Measurements from ENCODE around the gene FOXL2.

The FOXL2 gene

GRCh38 chr3:138960417-138960852 is 13.5 kb upstream of the FOXL2 start:
- H3K4me3 ChIP-seq (ENCODE audit: low read length), result peak overlapping the region; percentile 14
- DNase-seq (ENCODE audit: low read depth), result no peak
- TF ChIP-seq CTCF (conservative IDR thresholded peaks at IDR 0.05; ENCODE audit: low read depth, low read length), result no peak

GRCh38 chr3:138950701-138951100 is 3.8 kb upstream of the FOXL2 start:
- DNase-seq (ENCODE audit: low read depth), result no peak
- TF ChIP-seq CTCF (conservative IDR thresholded peaks at IDR 0.05; ENCODE audit: low read depth, low read length), result no peak
- H3K4me3 ChIP-seq (ENCODE audit: low read length), result no peak overlapping the region

GRCh38 chr3:138950006-138950644 is 3.2 kb upstream of the FOXL2 start:
- peak overlapping the region; percentile 11 for H3K4me3 ChIP-seq (ENCODE audit: low read length)
- TF ChIP-seq CTCF (conservative IDR thresholded peaks at IDR 0.05; ENCODE audit: low read depth, low read length), result no peak
- no peak for DNase-seq (ENCODE audit: low read depth)

GRCh38 chr3:138949445-138950005 is 2.6 kb upstream of the FOXL2 start:
- H3K4me3 ChIP-seq (ENCODE audit: low read length), result peak overlapping the region; percentile 11
- TF ChIP-seq CTCF (conservative IDR thresholded peaks at IDR 0.05; ENCODE audit: low read depth, low read length), result no peak
- no peak for DNase-seq (ENCODE audit: low read depth)

- no peak for DNase-seq (ENCODE audit: low read depth)
- H3K4me3 ChIP-seq (ENCODE audit: low read length), result no peak overlapping the region
- no peak for TF ChIP-seq CTCF (conservative IDR thresholded peaks at IDR 0.05; ENCODE audit: low read depth, low read length)
Observed at GRCh38 chr3:138949002-138949418, 2.1 kb upstream of the FOXL2 start.

GRCh38 chr3:138948371-138949001 is 1.5 kb upstream of the FOXL2 start:
- no peak for TF ChIP-seq CTCF (conservative IDR thresholded peaks at IDR 0.05; ENCODE audit: low read depth, low read length)
- DNase-seq (ENCODE audit: low read depth), result no peak
- H3K4me3 ChIP-seq (ENCODE audit: low read length), result no peak overlapping the region
